Activated naive CD8-positive, alpha-beta T cell treated with anti-CD3 and anti-CD28 coated beads, Interleukin-2, amount 50 U/mL, for 24 hours (primary cell): ENCODE results near the gene FLOT1.

Source experiments
- ATAC-seq: fragments of 150-1000 bp; cut with Tn5 transposase; one replicate; pipeline ENCODE4 v1.10.0; 2021
- DNase-seq: peaks from one replicate; pipeline ENCODE4 v3.0.0; 2021
- H3K27ac Mint-ChIP-seq: one replicate; pipeline ENCODE4 v1.8.0; 2021; ENCODE audit warnings: mild to moderate bottlenecking, mixed read lengths
- H3K27me3 Mint-ChIP-seq: one replicate; pipeline ENCODE4 v1.8.0; 2021; ENCODE audit warnings: mixed read lengths
- H3K36me3 Mint-ChIP-seq: one replicate; pipeline ENCODE4 v1.8.0; 2021; ENCODE audit warnings: low read depth, mixed read lengths
- H3K4me1 Mint-ChIP-seq: one replicate; pipeline ENCODE4 v1.8.0; 2021; ENCODE audit warnings: mixed read lengths
- H3K4me3 Mint-ChIP-seq: one replicate; pipeline ENCODE4 v1.8.0; 2021; ENCODE audit warnings: mild to moderate bottlenecking, moderate library complexity, mixed read lengths
- H3K9me3 Mint-ChIP-seq: one replicate; pipeline ENCODE4 v1.8.0; 2021; ENCODE audit warnings: mixed read lengths

Gene FLOT1

GRCh38 chr6:30689022-30689865 lies 53.2 kb downstream of the FLOT1 start:
- peak overlapping the region; percentile 35 for H3K27ac Mint-ChIP-seq

GRCh38 chr6:30688569-30688968 lies 53.9 kb downstream of the FLOT1 start:
- H3K4me3 Mint-ChIP-seq = peak overlapping the region; percentile 100
- no peaks in the 10 kb centered on the region for H3K27me3 Mint-ChIP-seq
- peaks cover 42% of the 10 kb centered on the region for H3K4me1 Mint-ChIP-seq
- DNase-seq = no peak
- H3K9me3 Mint-ChIP-seq = no peaks in the 10 kb centered on the region
- H3K27ac Mint-ChIP-seq = peak overlapping the region; percentile 99
- peaks cover 25% of the 10 kb centered on the region for H3K36me3 Mint-ChIP-seq
- no peak for ATAC-seq

More at GRCh38 chr6:30689022-30689865, 53.2 kb downstream of the FLOT1 start:
- DNase-seq (no peak), ATAC-seq (no peak)
- peak overlapping the region; percentile 89 for H3K4me3 Mint-ChIP-seq
- peaks cover 42% of the 10 kb centered on the region for H3K4me1 Mint-ChIP-seq
- H3K9me3 Mint-ChIP-seq = no peaks in the 10 kb centered on the region
- H3K27me3 Mint-ChIP-seq = no peaks in the 10 kb centered on the region
- peaks cover 18% of the 10 kb centered on the region for H3K36me3 Mint-ChIP-seq

GRCh38 chr6:30687659-30688431 lies 54.6 kb downstream of the FLOT1 start:
- Mint-ChIP-seq H3K27ac (peak overlapping the region; percentile 99), H3K4me1 (peaks cover 42% of the 10 kb centered on the region), H3K36me3 (peaks cover 32% of the 10 kb centered on the region), H3K4me3 (peak overlapping the region; percentile 100), H3K27me3 (no peaks in the 10 kb centered on the region), H3K9me3 (no peaks in the 10 kb centered on the region)
- no peak for ATAC-seq
- DNase-seq = no peak

GRCh38 chr6:30686908-30687658 lies 55.4 kb downstream of the FLOT1 start:
- Mint-ChIP-seq H3K4me1 (peaks cover 47% of the 10 kb centered on the region), H3K36me3 (peaks cover 40% of the 10 kb centered on the region)

GRCh38 chr6:30686009-30686907 lies 56.2 kb downstream of the FLOT1 start, which contains the start of gene PPP1R18:
Gene PPP1R18 (minus strand): TSS chr6:30686645. CDS start chr6:30686018, 627 bp downstream.
- H3K36me3 Mint-ChIP-seq = peaks cover 47% of the 10 kb centered on the region
- H3K27ac Mint-ChIP-seq = peak within 1 kb of the TSS; percentile 99
- H3K4me1 Mint-ChIP-seq = peaks cover 44% of the 10 kb centered on the region
- peak within 1 kb of the TSS; percentile 100 for H3K4me3 Mint-ChIP-seq
- H3K27me3 Mint-ChIP-seq = no peaks in the 10 kb centered on the region
- H3K9me3 Mint-ChIP-seq = no peaks in the 10 kb centered on the region
- ATAC-seq (peak; percentile 34), DNase-seq (peak; percentile 88)

More at GRCh38 chr6:30686908-30687658, 55.4 kb downstream of the FLOT1 start:
- H3K9me3 Mint-ChIP-seq = no peaks in the 10 kb centered on the region
- H3K27me3 Mint-ChIP-seq = no peaks in the 10 kb centered on the region
- DNase-seq = peak; percentile 89
- ATAC-seq = peak; percentile 33
- H3K4me3 Mint-ChIP-seq = peak overlapping the region; percentile 100
- H3K27ac Mint-ChIP-seq = peak overlapping the region; percentile 99

- peak overlapping the region; percentile 100 for H3K4me3 Mint-ChIP-seq
- H3K9me3 Mint-ChIP-seq = no peaks in the 10 kb centered on the region
- H3K36me3 Mint-ChIP-seq = peaks cover 56% of the 10 kb centered on the region
- ATAC-seq (no peak), DNase-seq (peak; percentile 29)
- peaks cover 43% of the 10 kb centered on the region for H3K4me1 Mint-ChIP-seq
- no peaks in the 10 kb centered on the region for H3K27me3 Mint-ChIP-seq
- H3K27ac Mint-ChIP-seq = peak overlapping the region; percentile 99
Measured at GRCh38 chr6:30685157-30686008, 57.1 kb downstream of the FLOT1 start.

- H3K4me1 Mint-ChIP-seq = peaks cover 43% of the 10 kb centered on the region
- H3K4me3 Mint-ChIP-seq = peak overlapping the region; percentile 100
- DNase-seq (peak; percentile 63), ATAC-seq (no peak)
- no peaks in the 10 kb centered on the region for H3K27me3 Mint-ChIP-seq
- no peaks in the 10 kb centered on the region for H3K9me3 Mint-ChIP-seq
- H3K36me3 Mint-ChIP-seq = peaks cover 64% of the 10 kb centered on the region
- peak overlapping the region; percentile 99 for H3K27ac Mint-ChIP-seq
Measured at GRCh38 chr6:30684386-30685156, 57.9 kb downstream of the FLOT1 start.

GRCh38 chr6:30683980-30684338 lies 58.5 kb downstream of the FLOT1 start:
- Mint-ChIP-seq H3K36me3 (peaks cover 69% of the 10 kb centered on the region), H3K9me3 (no peaks in the 10 kb centered on the region), H3K27me3 (no peaks in the 10 kb centered on the region), H3K4me1 (peaks cover 43% of the 10 kb centered on the region), H3K27ac (peak overlapping the region; percentile 98), H3K4me3 (peak overlapping the region; percentile 100)
- no peak for DNase-seq
- ATAC-seq = no peak

- Mint-ChIP-seq H3K9me3 (no peaks in the 10 kb centered on the region), H3K4me1 (peaks cover 42% of the 10 kb centered on the region), H3K4me3 (peak overlapping the region; percentile 100), H3K27me3 (no peaks in the 10 kb centered on the region), H3K36me3 (peaks cover 75% of the 10 kb centered on the region), H3K27ac (peak overlapping the region; percentile 98)
- DNase-seq (peak; percentile 19), ATAC-seq (no peak)
Measured at GRCh38 chr6:30683183-30683979, 59.1 kb downstream of the FLOT1 start.

- H3K9me3 Mint-ChIP-seq = no peaks in the 10 kb centered on the region
- peak overlapping the region; percentile 98 for H3K27ac Mint-ChIP-seq
- no peaks in the 10 kb centered on the region for H3K27me3 Mint-ChIP-seq
- DNase-seq = peak; percentile 88
- peaks cover 36% of the 10 kb centered on the region for H3K4me1 Mint-ChIP-seq
- H3K36me3 Mint-ChIP-seq = peaks cover 79% of the 10 kb centered on the region
- peak overlapping the region; percentile 100 for H3K4me3 Mint-ChIP-seq
- peak; percentile 70 for ATAC-seq
Measured at GRCh38 chr6:30682143-30683117, 60.1 kb downstream of the FLOT1 start.

- no peak for ATAC-seq
- H3K4me1 Mint-ChIP-seq = peaks cover 38% of the 10 kb centered on the region
- H3K27me3 Mint-ChIP-seq = no peaks in the 10 kb centered on the region
- peak overlapping the region; percentile 98 for H3K27ac Mint-ChIP-seq
- DNase-seq = no peak
- H3K9me3 Mint-ChIP-seq = no peaks in the 10 kb centered on the region
- peaks cover 83% of the 10 kb centered on the region for H3K36me3 Mint-ChIP-seq
- H3K4me3 Mint-ChIP-seq = peak overlapping the region; percentile 100
Measured at GRCh38 chr6:30681766-30682142, 60.7 kb downstream of the FLOT1 start.
